Measurements from ENCODE around the gene DHH.
"Not testable (repeated sequence)": the region's sequence is repeated elsewhere in the genome, so short reads cannot be mapped to it uniquely, and the experiment has no call there.

The DHH gene

DNA sequence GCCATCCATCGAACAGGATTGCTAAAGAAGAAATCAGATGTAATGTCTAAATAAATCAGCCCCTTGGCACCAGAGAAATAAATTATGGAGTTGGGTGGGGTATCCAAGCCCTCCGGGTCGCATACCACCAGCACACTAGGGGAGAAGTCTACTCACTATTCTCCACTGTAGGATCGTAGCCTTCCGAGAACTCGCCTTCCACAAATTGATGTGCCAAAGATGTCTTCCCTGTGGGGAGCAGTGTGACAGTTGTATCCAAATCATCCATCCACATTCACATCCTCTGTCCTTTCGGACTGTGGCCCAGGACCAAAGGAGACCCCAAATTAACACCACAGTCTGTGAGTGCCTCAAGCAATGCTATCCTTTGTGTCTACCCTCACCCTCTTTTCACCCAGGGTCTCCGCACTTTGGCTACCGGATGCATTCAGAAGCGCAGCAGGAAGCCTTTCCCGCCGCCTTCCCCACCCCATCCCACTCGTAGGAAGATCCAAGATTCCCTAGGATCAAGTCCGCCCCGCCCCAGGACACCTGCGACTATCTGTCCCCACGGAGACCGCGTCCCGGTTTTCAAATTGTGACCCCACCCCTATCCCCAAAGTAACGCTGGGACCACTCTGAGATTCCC, 25.6 kb downstream of the DHH start:
- DNase-seq, result no peak

DNA sequence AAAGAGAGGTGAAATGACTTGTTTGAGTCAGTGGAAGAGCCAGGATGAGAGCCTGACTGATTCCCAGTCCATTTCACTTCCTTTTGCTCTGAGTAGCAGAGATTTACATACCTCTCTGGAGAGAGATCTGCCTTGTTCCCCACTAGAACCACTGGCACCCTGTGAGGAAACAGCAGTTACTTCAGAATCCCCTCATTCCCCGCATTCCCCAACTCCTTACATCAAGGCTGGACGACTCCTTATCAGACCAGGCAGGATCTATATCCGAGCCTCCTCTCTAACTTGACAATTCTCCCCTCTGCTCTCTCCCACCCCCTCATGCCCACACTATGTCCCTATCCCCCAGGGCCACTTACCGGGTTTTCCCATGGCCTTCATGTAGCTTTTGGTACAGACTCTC, 28.5 kb downstream of the DHH start:
- no peak for DNase-seq

DNA sequence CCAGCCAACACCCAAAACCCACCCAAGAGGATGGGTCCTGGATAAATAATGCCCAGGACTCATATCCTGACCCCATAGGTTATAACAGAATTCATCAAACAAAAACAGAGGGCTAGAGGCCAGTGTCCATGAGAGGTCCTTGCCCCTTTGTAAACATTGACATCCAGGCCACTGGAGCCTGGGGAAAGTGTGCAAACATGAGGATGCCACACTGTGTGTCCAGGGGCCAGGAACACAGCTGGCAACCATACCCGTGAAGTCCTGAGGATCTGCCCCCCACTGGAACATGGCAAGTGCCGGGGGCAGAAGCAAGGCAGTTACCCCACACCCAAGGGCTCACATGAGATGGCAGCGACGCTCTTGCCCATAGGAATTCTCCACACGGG, 29.8 kb downstream of the DHH start:
- no peak for DNase-seq

DNA sequence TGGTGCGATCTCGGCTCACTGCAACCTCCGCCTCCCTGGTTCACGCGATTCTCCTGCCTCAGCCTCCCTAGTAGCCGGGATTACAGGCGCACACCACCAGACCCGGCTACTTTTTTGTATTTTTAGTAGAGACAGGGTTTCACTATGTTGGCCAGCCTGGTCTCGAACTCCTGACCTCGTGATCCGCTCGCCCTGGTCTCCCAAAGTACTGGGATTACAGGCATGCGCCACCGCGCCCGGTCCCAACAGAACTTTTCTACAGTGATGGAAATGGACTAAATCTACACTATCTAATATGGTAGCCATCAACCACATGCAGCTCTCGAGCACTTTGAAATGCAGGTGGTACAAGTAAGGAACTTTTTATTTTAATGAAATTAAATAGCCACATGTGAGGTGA, 32.7 kb downstream of the DHH start:
- DNase-seq, result not testable (repeated sequence)

DNA sequence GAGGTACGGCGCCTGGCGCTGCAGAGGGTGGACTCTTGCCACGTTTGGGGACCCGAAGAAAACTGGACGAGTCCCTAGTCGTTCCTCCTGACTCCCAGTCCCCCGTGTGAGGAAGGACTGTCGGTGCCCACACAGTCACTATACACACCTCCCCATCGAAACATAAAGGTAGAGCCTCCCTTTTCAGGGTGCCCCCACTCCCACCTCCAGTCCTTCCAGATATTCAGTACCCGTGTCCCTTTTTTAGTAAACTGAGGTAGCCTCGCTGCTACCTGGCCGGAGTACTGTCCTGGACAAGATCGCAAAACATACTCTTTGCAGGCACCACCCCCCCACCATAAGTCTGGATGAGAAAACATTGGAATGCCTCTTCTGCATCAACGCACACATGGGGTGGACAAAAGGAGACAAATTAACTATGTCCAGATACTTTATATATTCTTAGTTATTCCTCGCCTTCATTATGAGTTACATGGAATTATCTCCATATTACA, 33.4 kb downstream of the DHH start:
- no peak for DNase-seq

DNA sequence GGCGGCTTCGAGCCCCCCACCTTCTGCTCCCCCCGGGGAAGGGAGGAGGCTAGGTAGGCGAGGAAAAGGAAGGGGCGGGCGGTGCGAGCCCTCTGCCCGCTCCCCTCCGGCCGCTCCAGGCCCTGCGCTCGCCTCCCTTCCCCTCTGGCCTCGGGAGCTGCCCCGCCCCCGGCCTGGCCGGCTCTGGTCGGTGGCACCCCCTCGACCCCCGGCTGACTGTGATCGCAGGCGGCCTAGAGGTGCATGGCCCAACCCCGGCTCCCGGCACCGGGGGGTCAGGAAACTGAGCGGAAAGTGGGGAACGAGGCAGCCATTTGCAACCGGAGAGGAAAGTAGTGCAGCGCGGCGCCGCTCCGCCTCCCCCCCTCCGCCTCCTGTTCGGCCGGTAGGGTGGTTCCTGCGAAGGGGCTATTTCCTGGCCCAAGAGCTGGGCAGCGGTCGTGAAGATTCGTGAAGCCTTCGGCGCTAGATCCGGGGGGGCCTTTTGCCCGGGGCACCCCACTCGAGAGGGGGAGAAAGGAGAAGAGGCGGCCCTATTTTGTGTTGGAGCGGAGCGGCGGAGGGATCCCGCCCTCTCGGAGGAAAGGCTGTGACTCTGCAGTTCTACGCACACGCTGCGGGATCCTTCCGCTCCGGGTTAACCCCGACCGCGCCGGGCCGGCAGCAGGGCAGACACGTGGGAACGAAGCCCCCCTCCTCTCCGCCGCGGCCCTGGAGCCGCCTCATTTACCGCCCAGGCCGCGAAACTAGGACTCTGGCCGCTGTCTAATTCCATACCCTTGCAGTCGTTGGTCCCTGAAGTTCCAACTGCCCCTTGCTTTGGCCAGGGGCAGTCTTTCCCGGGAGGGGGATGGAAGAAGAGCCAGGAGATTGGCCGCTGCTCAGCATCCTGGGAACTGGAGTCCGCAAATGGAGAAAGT, 34.1 kb downstream of the DHH start, which contains the start of gene KMT2D:
Gene KMT2D, minus strand, starts transcription at position 558 of the 920 bp plus-strand sequence. CDS start 5,470 bp downstream, outside the sequence.
- peak; percentile 90 for DNase-seq

DNA sequence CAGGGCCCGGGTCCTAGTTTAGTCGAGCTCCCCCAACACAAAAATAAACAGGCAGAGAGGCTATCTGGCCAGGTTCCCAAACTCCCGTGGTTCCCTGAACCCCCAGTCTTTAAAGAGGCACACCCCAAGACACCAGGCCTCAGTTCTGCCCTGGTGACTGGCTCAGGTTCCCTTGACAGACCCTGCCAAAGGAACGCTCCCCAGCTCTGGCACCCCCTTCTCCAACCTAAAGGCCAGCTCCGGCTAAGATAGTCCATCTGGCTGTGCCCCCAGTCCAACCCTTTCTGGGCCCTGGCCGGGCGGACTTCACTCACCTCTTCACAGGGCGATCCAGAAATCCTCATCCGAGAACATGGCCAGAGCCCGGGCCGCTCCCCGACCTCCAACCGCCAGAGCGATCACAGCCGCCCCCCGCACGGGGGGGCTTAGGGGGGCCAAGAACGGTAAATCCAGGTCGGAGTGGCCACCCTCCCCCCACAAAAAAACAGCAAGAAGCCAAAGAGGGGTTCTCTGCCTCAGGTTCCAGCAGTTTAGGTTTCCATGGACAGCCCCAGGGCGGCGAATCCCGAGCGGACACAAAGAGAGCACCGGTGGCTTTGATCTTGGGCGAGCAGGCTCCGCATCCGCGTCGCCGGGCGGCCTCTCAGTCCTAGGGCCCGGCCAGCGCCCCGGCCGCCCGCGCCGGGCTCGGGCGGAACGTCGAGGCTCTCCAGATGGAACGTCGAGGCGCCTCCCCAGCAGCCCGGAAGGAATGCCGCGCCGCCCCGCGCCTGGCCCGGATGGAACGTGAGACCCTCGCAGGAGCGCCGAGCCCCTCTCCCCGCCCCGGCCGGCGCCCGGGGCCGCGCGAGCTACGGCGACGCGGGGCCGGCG, 35.1 kb downstream of the DHH start:
- peak; percentile 23 for DNase-seq

DNA sequence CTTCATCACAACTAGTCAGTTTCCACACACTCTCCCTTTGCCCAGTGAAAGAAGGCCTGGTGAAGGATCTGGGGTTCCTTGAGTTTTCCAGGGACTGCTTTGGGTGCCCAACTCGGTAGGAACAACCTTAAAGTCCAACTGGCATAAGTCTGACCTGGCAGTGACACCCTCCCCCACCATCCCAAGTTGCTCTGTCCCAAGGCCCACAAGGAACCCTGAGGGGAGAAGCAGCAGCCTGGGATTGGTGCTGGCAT, 35.6 kb downstream of the DHH start:
- no peak for DNase-seq

DNA sequence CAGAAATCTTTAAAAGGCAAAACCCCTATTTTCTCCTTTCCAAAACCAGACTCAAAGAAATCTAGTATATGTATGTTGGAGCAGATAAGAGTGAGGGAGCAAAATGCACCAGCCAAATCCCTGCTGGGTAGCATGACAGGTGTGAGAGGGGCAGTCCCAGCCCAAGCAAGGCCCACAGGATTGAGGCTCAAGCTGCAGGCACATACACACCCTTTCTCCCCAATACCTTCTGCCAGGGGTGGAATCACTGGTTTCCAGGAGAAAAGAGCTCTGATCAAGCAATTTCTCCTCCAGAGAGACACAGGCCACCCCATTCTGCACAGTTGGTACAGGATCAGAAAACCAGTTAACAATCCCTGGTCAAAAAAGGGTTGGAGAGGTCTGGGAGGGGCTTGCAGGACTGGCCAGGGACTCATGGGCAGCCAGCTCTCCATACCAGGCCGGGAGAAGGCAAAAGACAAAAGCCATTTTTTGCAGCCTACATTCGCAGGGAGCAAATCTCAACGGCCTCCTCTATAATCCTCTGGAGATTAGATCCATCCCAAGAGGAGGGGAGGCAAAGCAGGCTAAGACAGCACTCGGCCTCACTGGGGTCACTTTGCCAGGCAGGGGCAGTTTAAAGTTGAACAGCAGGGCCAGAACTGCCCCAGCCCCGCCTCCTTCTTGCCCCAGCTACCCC, 36.1 kb downstream of the DHH start:
- no peak for DNase-seq

DNA sequence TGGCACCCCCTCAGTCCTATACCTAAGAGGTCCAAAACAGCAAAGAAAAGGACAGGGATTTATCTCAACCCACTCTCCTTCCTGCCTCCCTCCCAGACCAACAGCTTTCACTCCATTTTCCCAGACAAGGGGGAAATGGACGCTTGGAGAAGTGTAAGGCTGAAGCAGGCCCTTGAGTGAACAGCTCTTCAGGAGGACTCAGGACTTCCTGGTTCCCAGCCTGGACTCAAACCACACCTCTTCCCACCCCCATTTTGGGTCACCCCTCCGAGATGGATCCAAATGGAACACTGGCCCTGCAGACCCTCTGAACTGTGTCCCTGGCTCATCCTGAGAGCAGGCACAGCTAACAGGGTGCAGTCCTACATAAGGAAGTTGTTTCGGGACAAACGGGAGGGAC, 36.7 kb downstream of the DHH start:
- DNase-seq, result no peak

DNA sequence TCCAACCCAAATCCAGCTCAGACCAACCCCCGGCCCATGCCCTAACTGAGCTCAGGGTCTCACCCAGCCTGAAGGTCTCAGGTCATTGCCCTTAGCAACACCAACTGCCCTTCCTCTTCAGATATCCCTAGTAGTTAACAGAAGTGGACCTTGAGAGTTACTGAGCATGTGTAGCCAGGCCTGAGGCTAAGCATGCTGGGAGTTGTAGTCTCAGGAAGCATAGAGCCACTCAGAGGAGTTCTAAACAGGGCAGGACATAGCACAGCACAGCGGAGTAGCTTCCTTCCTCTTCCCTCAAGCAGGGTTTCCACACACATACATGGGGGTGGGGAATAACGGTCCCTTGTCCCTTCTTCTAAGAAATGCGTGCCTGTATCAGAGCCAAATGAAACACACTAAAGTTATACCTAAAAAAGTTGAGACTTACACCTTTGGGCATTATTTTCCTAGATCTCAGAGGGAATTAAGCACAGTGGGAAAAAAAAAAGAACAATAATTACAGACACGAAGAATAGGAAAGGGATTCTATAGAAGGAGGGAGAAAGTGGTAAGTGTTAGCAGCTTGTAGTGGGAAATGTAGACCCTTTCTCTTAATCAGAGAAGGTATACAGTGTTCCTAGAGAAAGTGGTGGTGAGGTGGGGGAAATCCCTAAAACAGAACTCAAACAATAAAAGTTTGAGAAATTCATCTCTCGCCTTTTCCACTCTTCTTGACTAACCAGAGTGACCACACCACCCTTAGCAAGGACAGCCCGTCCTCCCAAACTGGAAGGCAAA, 38.4 kb downstream of the DHH start:
- peak; percentile 22 for DNase-seq

DNA sequence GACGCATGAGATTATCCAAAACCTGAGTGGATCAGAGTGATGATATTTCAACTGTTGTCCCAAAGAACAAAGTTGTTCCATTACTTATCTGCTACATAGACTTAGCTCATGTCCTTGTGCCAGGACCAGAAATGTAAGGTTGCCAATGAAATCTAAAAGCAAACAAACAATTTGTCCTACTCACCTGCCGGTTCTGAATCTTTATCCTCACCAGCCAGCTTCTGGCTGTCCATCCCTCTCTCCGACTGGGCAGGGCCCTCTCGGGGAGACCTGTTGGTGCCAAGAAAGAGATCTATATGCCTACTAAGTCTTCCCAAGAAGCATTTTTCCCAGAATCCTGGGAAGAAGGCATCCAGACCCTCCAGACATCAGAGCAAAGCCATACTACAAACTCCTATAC, 39.5 kb downstream of the DHH start:
- DNase-seq, result no peak

DNA sequence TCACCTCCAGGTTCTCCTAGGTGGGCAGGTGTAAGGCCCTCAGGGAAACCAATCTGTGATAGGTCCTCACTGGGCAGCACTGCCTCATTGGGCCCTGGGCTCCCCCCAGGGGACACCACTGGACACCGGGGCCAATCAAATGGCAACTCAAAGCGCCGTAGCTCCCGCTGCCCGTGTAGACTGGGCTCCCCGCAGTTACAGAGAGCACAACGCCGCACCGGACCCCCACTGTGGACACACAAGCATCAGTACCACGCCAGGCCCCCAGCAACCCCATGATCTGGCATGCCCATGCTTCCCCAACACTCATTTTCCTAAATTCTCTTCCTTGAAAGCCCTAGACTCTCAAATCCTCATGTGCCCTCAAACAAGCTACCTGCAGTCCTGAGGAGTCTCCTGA, 40.1 kb downstream of the DHH start:
- no peak for DNase-seq

DNA sequence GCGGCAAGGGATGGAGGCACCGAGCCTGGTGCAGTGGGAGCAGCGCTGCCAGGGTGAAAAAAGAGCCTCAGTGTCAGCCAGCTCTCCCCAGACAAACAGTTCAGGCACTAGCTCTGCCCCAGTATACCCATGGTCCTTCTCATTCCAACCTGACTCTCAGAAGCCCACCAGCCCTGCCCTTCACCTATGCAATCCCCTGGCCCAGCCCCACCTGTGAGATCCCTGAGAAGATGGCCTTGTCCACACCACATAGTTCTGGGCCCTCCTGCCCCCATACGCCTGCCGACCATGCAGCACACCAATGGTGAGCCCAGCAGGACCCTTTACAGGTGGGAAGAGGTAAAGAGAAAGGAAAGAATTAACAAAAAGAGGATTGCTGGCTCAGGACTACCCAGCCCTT, 40.5 kb downstream of the DHH start:
- DNase-seq, result no peak

DNA sequence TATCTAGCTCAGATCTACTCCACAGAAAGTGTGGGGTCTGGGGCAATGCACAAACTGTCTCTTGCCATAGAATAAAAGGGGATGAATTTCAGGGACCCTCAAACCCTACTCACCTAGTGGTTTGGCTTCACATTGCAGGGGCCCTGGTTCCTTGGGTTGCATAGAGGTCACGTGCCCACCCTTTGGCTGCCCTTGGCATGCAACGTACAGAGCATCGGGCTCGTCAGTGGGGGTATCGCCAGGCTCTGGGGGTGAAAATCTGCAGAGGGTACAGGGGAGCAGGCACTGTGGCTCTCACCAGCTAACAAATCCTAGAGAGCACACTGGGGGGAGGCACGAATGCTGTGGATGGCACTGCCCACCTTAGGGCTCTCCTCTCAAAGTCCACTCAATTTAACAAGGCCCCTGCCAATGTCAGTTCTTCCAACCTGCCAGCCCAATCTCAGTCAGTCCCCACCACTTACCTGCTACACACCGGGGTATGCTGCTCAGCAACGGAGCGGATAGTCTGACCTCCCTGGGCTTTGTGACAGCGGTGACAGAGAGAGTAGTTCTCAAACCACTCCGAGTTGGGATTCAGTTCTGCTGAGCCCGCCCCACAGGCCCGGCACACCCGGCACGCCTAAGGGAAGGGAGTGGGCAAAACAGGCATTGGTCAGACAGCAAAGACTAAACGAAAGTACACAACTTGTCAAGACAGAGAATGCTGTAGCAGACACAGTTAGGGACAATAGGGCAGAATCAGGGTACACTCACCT, 42.0 kb downstream of the DHH start:
- DNase-seq, result no peak

DNA sequence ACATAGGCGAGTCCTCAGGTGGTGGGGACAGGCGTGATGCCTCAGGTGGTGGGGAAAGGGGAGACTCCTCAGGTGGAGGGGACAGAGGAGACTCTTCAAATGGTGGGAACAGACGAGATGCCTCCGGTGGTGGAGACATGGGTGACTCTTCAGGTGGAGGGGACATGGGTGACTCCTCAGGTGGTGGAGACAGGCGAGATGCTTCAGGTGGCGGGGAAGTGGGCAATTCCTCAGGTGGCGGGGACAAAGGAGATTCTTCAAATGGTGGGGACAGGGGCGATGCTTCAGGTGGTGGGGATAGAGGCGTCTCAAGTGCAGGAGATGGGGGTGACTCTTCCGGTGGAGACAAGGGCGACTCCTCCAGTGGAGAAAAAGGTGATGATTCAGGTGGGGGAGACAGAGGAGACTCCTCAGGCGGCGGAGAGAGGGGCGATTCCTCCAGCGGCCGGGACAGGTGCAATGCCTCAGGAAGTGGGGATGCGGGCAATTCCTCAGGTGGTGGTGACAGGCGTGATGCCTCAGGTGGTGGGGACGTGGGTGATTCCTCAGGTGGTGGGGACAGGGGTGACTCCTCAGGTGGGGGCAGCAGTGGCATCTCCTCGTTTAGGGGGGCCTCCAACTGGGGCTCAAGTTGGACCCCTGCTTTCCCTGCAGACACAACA, 42.7 kb downstream of the DHH start:
- DNase-seq, result no peak

DNA sequence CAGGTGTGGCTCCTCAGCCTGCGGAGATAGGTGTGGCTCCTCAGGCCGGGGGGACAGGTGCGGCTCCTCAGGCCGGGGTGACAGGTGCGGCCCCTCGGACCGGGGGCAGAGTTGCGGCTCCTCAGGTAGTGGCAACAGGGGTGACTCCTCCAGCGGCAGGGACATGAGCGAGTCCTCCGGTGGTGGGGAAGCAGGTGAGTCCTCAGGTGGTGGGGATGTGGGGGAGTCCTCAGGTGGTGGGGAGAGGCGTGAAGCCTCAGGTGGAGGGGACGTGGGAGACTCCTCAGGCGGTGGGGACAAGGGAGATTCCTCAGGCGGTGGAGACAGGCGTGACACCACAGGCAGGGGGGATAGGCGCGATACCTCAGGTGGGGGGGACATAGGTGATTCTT, 43.2 kb downstream of the DHH start:
- no peak for DNase-seq

DNA sequence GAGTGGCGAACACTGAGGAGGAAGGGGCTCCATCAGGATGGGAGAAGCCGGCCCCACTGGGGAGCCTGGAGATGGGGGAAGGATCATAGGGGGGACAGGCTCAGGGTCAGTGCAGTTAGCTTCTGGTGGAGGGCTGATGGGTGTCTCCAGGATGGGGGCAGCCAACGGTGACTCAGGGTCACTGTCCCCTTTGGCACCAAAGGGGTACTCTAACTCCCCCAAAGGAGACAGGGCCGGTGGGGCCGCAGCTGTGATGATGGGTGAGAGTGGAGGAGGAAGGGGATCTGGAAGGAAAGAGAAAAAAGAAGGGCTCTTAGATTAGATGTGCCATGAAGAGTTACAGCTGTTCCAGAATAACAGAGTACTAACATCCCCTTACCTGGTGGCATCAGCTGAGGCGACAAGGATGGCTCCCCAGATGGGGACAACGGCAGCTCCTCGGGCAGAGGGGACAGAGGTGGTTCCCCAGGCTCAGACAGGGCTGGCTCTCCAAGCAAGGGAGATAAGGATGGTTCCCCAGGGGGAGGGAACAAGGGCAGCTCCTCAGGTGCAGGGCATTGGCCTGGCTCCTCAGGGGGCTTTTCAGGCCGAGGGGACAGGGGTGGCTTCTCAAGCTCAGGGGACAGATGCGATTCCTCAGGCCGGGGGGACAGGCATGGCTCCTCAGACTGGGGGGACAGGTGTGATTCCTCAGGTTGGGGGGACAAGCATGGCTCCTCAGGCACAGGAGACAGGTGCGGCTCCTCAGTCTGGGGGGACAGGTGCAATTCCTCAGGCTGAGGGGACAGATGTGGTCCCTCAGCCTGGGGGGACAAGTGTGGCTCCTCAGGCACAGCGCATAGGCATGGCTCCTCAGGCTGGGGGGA, 43.9 kb downstream of the DHH start:
- DNase-seq, result no peak

DNA sequence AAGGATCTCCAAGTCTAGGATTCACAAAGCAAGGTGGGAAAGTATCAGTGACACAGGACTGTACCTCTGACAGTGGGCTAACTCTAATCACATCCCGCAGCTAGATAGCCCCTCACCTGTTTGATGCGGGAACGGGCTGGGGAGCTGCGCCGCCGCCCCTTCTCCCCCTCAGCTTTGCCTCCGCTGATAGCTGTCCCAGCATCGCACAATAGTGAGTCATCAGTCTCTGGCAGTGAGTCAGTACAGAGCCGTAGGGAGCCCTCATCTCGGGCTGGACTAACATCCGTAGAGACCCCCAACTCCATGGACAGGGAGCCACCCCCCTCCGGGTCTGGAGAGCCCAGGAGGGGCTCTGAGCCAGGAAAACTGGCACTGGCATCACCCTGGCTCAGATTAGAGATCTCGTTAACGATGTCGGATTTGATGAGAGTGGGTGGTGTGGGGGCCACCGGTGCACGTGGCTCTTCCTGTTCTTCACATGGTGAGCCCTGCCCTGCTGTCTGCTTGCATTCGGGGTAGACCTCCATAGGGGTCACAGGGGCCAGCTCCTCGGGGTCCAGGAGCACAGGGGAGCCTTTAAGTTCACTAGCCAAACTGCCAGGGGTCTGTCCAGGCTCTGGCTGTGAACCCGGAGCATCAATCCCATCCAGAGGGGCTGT, 44.9 kb downstream of the DHH start:
- DNase-seq, result no peak

Data from stimulated activated CD4-positive, alpha-beta T cell treated with anti-CD3 and anti-CD28 coated beads, Interleukin-4, amount 100 ng/mL, for 1 hour (primary cell).